Esophagus muscularis mucosa (tissue), 4 donors: ENCODE data around the gene NR1I3.
A peak's percentile ranks its signal among the peaks of the same experiment; 100 is the strongest.

Experiments used
- CTCF ChIP-seq, 3 experiments: fragments of 200-600 bp in 2 of 3; fragments of 450-650 bp in 1 of 3; sonication (generic) in 2 of 3; IDR thresholded peaks; one replicate each; pipeline ENCODE4 v1.5.1; 2017 to 2019; ENCODE audit warnings: antibody characterized with exemption in 3 of 3, mild to moderate bottlenecking in 2 of 3, moderate library complexity in 1 of 3
- EP300 ChIP-seq: sonication (generic); formaldehyde crosslinking; IDR thresholded peaks from one replicate; pipeline ENCODE4 v1.6.1; 2017; ENCODE audit warnings: antibody characterized with exemption
- POLR2AphosphoS5 ChIP-seq, 2 donors: sonication (generic); formaldehyde crosslinking; IDR thresholded peaks; one replicate each; pipeline ENCODE4 v1.6.1; 2017; ENCODE audit warnings: antibody characterized with exemption in 2 of 2

DNA sequence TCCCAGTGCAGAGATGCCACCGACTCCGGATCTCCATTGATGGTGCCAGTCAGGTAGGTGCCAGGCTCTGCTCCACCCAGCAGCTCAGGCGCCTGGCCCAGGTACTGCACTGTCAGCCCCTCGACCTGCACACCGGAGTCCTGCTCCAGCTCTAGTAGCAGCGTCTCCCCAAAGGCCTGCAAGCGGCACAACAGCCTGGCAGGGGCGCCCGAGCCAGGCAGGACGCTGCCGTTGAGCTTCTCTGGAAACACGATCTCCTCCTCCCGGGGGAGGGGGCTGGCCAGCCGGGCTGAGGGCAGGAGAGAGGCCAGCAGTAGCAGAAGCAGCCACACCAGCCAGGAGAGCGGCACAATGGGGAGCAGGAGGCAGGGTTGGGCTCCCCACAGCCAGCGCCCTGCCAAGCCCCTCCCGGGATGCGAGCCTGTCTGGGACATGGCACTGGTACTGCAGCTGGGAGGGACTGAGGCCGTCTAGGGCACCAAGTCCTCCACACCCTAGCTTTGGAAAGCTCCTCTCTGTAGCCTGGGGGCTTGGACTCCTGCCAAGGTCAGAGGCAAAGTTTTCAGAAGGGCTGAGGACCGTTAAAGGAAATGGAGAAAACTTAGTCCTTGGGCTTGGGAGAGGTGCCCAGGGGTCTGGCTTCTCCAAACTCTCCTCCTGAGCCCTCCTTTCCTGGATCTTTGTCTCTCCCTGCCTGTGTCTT, 39.7 kb downstream of the NR1I3 start:
- TF ChIP-seq CTCF (IDR thresholded peaks at IDR 0.05) (no peak), POLR2AphosphoS5 (IDR thresholded peaks at IDR 0.05) (peak in 1 of 2 donors; percentile 5), EP300 (no peak)
